GM20000 (cell line): ENCODE data around the gene PAPSS2.
"Not testable (repeated sequence)": the region's sequence is repeated elsewhere in the genome, so short reads cannot be mapped to it uniquely, and the experiment has no call there.

Source experiments
- DNase-seq: peaks from one replicate; pipeline ENCODE4 v3.0.0; 2012; ENCODE audit warnings: low spot score
- TF ChIP-seq, protein P1 (sequence below): IDR thresholded peaks from 2 replicates; pipeline ENCODE4 v1.5.1; 2012; ENCODE audit warnings: mild to moderate bottlenecking, control low read depth; ENCODE audit errors: extremely low read depth, missing control alignments

The PAPSS2 gene

DNA sequence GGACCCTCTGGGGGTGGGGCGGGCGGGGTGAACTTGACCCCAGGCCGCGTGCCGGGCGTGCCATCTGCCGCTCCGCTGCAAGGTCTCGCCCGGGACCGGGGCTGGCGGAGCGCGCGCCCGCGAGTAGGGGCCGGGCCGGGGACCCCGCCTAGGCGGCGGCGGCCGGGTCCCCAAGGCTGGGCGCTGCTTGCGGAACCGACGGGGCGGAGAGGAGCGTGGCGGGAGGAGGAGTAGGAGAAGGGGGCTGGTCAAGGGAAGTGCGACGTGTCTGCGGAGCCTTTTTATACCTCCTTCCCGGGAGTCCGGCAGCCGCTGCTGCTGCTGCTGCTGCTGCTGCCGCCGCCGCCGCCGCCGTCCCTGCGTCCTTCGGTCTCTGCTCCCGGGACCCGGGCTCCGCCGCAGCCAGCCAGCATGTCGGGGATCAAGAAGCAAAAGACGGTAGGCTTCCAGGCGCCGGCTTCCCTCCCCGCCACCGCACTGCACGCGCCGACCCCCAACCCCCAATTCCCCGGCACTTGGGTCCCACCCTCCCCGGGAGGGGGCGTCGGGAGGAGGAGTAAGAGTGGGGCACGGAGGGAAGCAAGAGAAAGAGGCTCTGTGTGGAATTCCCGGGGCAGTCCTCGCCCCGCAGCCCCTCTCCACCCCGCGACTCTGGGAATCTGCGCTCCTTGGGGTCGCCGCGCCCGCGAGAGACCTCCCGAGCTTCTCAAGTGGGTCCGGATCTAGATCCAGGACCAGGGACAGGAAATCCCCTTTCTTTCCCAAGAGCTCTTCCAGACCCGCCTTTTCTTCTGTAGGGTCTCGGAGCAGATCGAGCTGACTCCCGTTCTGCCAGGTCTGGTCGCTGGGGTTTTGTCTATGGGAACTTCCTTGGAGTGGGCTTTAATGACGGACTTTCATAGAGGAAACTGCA is at the start of gene PAPSS2:
PAPSS2 (plus strand) TSS at position 308 of the 913 bp plus-strand sequence; CDS start at position 412, 104 bp downstream.
- DNase-seq, result peak; percentile 57
- TF ChIP-seq, protein P1, sequence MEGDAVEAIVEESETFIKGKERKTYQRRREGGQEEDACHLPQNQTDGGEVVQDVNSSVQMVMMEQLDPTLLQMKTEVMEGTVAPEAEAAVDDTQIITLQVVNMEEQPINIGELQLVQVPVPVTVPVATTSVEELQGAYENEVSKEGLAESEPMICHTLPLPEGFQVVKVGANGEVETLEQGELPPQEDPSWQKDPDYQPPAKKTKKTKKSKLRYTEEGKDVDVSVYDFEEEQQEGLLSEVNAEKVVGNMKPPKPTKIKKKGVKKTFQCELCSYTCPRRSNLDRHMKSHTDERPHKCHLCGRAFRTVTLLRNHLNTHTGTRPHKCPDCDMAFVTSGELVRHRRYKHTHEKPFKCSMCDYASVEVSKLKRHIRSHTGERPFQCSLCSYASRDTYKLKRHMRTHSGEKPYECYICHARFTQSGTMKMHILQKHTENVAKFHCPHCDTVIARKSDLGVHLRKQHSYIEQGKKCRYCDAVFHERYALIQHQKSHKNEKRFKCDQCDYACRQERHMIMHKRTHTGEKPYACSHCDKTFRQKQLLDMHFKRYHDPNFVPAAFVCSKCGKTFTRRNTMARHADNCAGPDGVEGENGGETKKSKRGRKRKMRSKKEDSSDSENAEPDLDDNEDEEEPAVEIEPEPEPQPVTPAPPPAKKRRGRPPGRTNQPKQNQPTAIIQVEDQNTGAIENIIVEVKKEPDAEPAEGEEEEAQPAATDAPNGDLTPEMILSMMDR, result no peak

DNA sequence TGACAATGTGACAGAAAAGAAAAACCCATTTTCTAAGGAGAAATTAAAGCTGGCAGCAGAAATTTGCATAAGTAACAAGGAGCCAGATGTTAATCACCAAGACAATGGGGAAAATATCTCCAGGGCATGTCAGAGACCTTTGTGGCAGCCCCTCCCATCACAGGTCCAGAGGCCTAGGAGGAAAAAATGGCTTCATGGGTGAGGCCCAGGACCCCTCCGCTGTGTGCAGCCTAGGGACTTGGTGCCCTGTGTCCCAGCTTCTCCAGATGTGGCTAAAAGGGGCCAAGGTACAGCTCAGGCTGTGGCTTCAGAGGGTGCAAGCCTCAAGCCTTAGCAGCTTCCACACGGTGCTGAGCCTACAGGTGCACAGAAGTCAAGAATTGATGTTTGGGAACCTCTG is 48.3 kb upstream of the PAPSS2 start:
- DNase-seq, result not testable (repeated sequence)

DNA sequence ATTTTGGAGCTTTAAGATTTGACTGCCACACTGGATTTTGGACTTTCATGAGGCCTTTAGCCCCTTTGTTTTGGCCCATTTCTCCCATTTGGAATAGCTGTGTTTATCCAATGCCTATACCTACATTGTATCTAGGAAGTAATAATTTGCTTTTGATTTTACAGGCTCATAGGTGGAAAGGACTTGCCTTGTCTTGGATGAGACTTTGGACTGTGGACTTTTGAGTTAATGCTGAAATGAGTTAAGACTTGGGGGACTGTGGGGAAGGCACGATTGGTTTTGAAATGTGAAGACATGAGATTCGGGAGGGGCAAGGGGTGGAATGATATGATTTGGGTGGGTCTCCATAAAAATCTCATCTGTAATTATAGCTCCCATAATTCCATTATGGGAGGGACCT is 47.6 kb upstream of the PAPSS2 start:
- no peak for DNase-seq
- TF ChIP-seq, protein P1, result no peak

DNA sequence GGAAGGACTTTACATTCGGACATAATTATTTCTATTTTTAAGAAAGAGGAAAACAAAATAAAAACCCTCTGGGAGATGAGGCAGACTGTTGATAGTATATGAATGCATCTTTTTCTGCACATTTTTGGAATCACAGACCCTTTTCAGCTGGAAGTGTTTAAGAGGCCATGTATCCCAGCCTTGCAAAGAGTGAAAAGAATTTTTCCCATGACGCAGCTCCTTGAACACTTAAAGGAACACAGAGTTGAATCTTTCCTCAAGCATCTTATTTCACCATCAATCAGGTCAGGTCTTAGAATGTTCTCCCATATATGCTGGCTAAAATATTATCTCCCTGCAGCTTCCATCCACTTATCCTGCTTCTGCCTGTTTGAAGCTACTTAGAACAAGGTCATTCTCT is 45.9 kb upstream of the PAPSS2 start:
- DNase-seq, result no peak
- TF ChIP-seq, protein P1, result no peak

DNA sequence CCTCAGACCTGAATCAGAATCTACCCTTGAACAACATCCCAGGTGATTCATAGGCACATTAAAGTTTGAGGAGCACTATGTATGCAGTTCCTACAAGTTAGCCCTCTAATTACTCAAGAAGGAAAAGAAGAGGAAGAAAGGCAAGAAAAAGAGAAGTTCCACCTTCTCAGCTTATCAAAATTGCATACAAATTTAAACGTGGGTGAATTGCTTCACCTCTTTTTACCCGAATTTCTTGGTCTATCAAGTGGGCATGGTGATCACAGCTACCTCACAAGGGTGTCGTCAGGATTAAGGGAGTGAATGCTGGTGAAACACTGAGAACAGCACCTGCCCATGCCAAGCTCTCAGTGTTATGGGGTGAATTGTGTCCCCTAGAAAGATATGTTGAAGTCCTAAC is 43.8 kb upstream of the PAPSS2 start:
- TF ChIP-seq, protein P1, result no peak
- DNase-seq, result no peak

DNA sequence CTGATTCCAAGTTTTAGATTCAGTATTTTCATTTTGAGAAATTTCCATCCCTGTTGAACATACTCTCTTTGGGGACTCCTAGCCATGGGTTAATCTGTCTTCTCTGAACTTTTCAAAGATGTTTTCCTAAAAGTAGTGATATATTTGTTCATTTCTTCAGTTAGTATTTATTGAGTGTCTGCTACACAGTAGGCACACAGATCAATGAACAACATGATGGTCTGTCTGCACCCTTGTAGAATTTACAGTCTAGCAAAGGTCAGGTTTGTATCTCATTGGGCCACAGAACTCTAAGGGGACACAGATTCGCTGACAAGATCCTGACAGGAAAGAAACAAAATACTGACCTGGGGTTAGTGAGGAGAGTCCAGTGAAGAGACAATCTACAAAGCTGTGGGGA is 42.2 kb upstream of the PAPSS2 start:
- no peak for DNase-seq
- TF ChIP-seq, protein P1, result no peak

DNA sequence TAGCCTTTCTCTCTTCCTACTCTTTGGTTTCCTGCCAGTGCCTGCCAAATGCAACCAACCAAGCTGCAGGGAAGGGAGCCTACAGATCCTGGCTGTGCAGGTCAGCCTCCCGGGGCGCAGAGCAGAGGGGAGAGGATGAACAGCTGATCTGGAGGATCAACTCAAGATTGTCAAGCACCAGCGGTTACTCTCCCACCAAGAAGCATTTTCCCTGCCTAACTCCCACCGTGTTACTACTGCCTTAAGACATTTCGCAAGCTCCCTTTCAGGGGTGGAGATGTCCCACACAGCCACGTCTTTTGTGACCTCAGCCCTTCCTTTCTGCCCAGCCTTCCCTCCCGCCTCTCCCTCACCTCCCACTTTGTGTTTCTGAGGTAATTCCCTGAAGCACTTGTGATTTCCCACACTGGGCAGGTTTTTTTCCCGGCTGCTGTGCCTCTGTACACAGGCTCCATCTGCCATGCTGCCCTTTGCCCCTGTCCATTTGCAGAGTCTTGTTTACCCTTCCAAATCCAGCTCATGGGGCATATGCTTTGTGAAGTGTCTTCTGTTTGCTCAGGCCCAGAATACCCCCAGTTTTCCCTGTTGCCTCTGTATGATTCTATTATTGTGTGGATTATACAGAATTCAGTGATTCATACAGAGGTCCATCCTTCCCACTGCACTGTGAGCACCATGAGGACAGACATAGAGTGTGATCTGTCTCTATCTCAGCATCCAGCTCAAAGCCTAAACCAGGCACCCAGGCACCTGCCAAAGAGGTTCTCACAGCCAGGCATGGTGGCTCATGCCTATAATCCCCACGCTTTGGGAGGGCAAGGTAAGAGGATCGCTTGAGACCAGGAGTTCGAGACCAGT is 40.9 kb upstream of the PAPSS2 start:
- no peak for DNase-seq
- TF ChIP-seq, protein P1, result no peak
